Rectal smooth muscle tissue (tissue), 1 donor: ENCODE measurements around the gene LNX1.

Source experiments
- H3K27ac ChIP-seq: one replicate; pipeline ENCODE4 v1.7.0; 2013; ENCODE audit warnings: low read depth, low read length, inconsistent platforms
- H3K27me3 ChIP-seq: one replicate; pipeline ENCODE4 v1.7.0; 2013; ENCODE audit warnings: low read length; ENCODE audit not compliant: control insufficient read depth, insufficient read depth
- H3K36me3 ChIP-seq: one replicate; pipeline ENCODE4 v1.7.0; 2013; ENCODE audit warnings: low read length; ENCODE audit not compliant: control insufficient read depth, insufficient read depth
- H3K4me1 ChIP-seq: one replicate; pipeline ENCODE4 v1.7.0; 2013; ENCODE audit warnings: low read length; ENCODE audit not compliant: control insufficient read depth, insufficient read depth
- H3K4me3 ChIP-seq: one replicate; pipeline ENCODE4 v1.7.0; 2013; ENCODE audit warnings: low read length
- H3K9ac ChIP-seq: one replicate; pipeline ENCODE4 v1.7.0; 2013; ENCODE audit warnings: low read length

The LNX1 gene

GRCh38 chr4:53618321-53618720 lies 27.0 kb upstream of the LNX1 start:
- H3K27ac ChIP-seq = no peak overlapping the region
- no peak overlapping the region for H3K9ac ChIP-seq
- H3K27me3 ChIP-seq = no peaks in the 10 kb centered on the region
- no peaks in the 10 kb centered on the region for H3K4me1 ChIP-seq
- no peak overlapping the region for H3K4me3 ChIP-seq
- H3K36me3 ChIP-seq = no peaks in the 10 kb centered on the region

GRCh38 chr4:53617101-53617680 lies 25.9 kb upstream of the LNX1 start:
- Histone ChIP-seq H3K4me1 (no peaks in the 10 kb centered on the region), H3K36me3 (no peaks in the 10 kb centered on the region), H3K27ac (no peak overlapping the region), H3K4me3 (no peak overlapping the region), H3K9ac (no peak overlapping the region), H3K27me3 (no peaks in the 10 kb centered on the region)

GRCh38 chr4:53616219-53616618 lies 24.9 kb upstream of the LNX1 start:
- Histone ChIP-seq H3K36me3 (no peaks in the 10 kb centered on the region), H3K4me3 (no peak overlapping the region), H3K27ac (no peak overlapping the region), H3K27me3 (no peaks in the 10 kb centered on the region), H3K9ac (no peak overlapping the region), H3K4me1 (no peaks in the 10 kb centered on the region)

DNA sequence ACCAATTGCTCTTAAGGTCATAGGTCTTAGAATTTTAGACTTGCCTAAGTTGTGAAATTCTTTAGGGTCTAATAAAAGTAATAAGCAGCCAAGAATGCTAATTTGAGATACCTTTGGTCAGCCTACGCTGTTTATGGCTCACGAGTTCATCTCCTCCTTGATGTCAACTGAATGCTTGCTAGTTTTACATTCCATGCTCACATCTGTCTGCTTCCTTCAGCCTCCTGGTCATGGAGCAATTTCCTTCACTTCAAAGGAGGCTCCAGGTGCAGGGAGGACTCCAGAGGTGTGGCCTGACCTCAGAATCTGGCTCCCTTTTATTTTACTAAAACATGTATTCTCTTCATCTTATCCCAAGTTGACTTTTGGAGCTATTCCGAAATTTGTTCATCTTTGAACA lies 23.3 kb upstream of the LNX1 start:
- no peaks in the 10 kb centered on the region for H3K4me1 ChIP-seq
- H3K27ac ChIP-seq = no peak overlapping the region
- H3K27me3 ChIP-seq = no peaks in the 10 kb centered on the region
- no peaks in the 10 kb centered on the region for H3K36me3 ChIP-seq
- H3K4me3 ChIP-seq = no peak overlapping the region
- H3K9ac ChIP-seq = no peak overlapping the region

DNA sequence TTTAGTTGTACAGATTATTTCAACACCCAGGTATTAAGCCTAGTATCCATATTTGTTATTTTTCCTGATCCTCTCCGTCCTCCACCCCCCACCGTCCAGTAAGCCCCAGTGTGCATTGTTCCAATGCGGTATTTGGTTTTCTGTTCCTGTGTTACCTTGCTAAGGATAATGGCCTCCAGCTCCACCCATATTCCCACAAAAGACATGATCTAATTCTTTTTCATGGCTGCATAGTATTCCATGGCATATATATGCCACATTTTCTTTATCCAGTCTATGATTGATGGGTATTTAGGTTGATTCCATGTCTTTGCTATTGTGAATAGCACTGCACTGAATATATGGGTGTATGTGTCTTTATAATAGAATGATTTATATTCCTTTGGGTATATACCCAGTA lies 22.1 kb upstream of the LNX1 start:
- H3K36me3 ChIP-seq = no peaks in the 10 kb centered on the region
- no peak overlapping the region for H3K9ac ChIP-seq
- H3K27ac ChIP-seq = no peak overlapping the region
- no peak overlapping the region for H3K4me3 ChIP-seq
- H3K27me3 ChIP-seq = no peaks in the 10 kb centered on the region
- H3K4me1 ChIP-seq = no peaks in the 10 kb centered on the region

DNA sequence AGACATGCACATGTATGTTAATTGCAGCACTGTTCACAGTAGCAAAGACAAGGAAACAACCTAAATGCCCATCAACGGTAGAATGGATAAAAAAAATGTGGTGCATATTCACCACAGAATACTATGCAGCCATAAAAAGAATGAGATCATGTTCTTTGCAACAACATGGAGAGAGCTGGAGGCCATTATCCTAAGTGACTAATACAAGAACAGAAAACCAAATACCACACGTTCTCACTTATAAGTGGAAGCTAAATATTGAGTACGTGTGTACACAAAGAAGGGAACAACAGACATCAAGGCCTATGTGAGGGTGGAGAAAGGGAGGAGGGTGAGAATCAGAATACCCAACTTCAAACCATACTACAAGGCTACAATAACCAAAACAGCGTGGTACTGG lies 17.4 kb upstream of the LNX1 start:
- H3K4me1 ChIP-seq = no peaks in the 10 kb centered on the region
- no peak overlapping the region for H3K27ac ChIP-seq
- no peaks in the 10 kb centered on the region for H3K36me3 ChIP-seq
- no peak overlapping the region for H3K4me3 ChIP-seq
- no peak overlapping the region for H3K9ac ChIP-seq
- no peaks in the 10 kb centered on the region for H3K27me3 ChIP-seq

GRCh38 chr4:53608242-53608641 lies 17.0 kb upstream of the LNX1 start:
- H3K4me3 ChIP-seq = no peak overlapping the region

GRCh38 chr4:53605783-53606182 lies 14.5 kb upstream of the LNX1 start:
- Histone ChIP-seq H3K36me3 (no peaks in the 10 kb centered on the region), H3K27me3 (no peaks in the 10 kb centered on the region), H3K27ac (no peak overlapping the region), H3K4me3 (no peak overlapping the region), H3K9ac (no peak overlapping the region), H3K4me1 (no peaks in the 10 kb centered on the region)

More at GRCh38 chr4:53608242-53608641, 17.0 kb upstream of the LNX1 start:
- H3K9ac ChIP-seq = no peak overlapping the region
- no peak overlapping the region for H3K27ac ChIP-seq
- no peaks in the 10 kb centered on the region for H3K4me1 ChIP-seq
- no peaks in the 10 kb centered on the region for H3K36me3 ChIP-seq
- H3K27me3 ChIP-seq = no peaks in the 10 kb centered on the region

- H3K4me3 ChIP-seq = no peak overlapping the region
- no peaks in the 10 kb centered on the region for H3K27me3 ChIP-seq
- no peak overlapping the region for H3K9ac ChIP-seq
- H3K36me3 ChIP-seq = no peaks in the 10 kb centered on the region
- no peaks in the 10 kb centered on the region for H3K4me1 ChIP-seq
- H3K27ac ChIP-seq = no peak overlapping the region
Observed at GRCh38 chr4:53602390-53602789, 11.1 kb upstream of the LNX1 start.

- Histone ChIP-seq H3K27me3 (no peaks in the 10 kb centered on the region), H3K9ac (no peak overlapping the region), H3K36me3 (no peaks in the 10 kb centered on the region), H3K4me1 (no peaks in the 10 kb centered on the region), H3K27ac (no peak overlapping the region), H3K4me3 (no peak overlapping the region)
Observed at GRCh38 chr4:53601251-53601764, 10.0 kb upstream of the LNX1 start.

- no peak overlapping the region for H3K27ac ChIP-seq
- no peaks in the 10 kb centered on the region for H3K4me1 ChIP-seq
- H3K36me3 ChIP-seq = no peaks in the 10 kb centered on the region
- H3K27me3 ChIP-seq = no peaks in the 10 kb centered on the region
- no peak overlapping the region for H3K9ac ChIP-seq
- no peak overlapping the region for H3K4me3 ChIP-seq
Observed at GRCh38 chr4:53599632-53600031, 8.3 kb upstream of the LNX1 start.

- Histone ChIP-seq H3K27ac (no peak overlapping the region), H3K4me1 (no peaks in the 10 kb centered on the region)
Observed at GRCh38 chr4:53598901-53599300, 7.6 kb upstream of the LNX1 start.

DNA sequence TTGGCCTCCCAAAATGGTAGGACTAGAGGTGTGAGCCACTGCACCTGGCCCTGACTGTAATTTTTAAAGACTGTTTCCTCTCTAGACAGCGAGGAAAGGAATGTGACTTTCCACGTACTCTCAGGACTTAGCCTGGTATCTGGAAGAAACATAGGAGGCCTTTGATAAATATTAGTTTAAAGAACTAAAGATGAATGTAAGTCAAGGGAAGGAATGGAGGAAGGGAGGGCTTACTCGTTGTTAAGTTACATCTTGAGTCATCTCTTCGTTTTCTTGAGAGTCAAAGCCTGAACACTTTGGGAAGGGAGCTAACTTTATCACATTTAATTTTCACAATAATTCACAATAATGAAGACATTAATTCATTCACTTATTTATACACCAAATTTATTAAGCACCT lies 7.2 kb upstream of the LNX1 start:
- Histone ChIP-seq H3K4me1 (no peaks in the 10 kb centered on the region), H3K36me3 (no peaks in the 10 kb centered on the region), H3K4me3 (no peak overlapping the region), H3K27me3 (no peaks in the 10 kb centered on the region), H3K9ac (no peak overlapping the region), H3K27ac (no peak overlapping the region)

More at GRCh38 chr4:53598901-53599300, 7.6 kb upstream of the LNX1 start:
- Histone ChIP-seq H3K9ac (no peak overlapping the region), H3K27me3 (no peaks in the 10 kb centered on the region), H3K36me3 (no peaks in the 10 kb centered on the region), H3K4me3 (no peak overlapping the region)
